ENCODE results near the gene EHMT1.

The EHMT1 gene

GRCh38 chr9:137581361-137582285 lies 37.2 kb upstream of the EHMT1 start:
- no peak for DNase-seq
- Histone ChIP-seq H3K36me3 (replicated peaks) (peaks cover 31% of the 10 kb centered on the region), H3K27me3 (replicated peaks) (no peaks in the 10 kb centered on the region), H3K4me3 (ENCODE audit: low read depth, low read length) (no peak overlapping the region), H3K27ac (no peak overlapping the region)
- in situ Hi-C loops (cut with HindIII; ENCODE audit: low pct_ligation_motif_present, low sequenced_read_pairs): no loop called here
- no peak for TF ChIP-seq CTCF (IDR thresholded peaks at IDR 0.05; ENCODE audit: low read depth, low read length, missing control alignments)

GRCh38 chr9:137582286-137582860 lies 36.4 kb upstream of the EHMT1 start:
- Histone ChIP-seq H3K27me3 (replicated peaks) (no peaks in the 10 kb centered on the region), H3K27ac (no peak overlapping the region), H3K4me3 (ENCODE audit: low read depth, low read length) (no peak overlapping the region), H3K36me3 (replicated peaks) (peaks cover 39% of the 10 kb centered on the region)
- DNase-seq: no peak
- TF ChIP-seq CTCF (IDR thresholded peaks at IDR 0.05; ENCODE audit: low read depth, low read length, missing control alignments): peak; percentile 43
- in situ Hi-C loops (cut with HindIII; ENCODE audit: low pct_ligation_motif_present, low sequenced_read_pairs): no loop called here

GRCh38 chr9:137583347-137583746 lies 35.5 kb upstream of the EHMT1 start:
- Histone ChIP-seq H3K4me3 (ENCODE audit: low read depth, low read length) (no peak overlapping the region), H3K27ac (no peak overlapping the region), H3K27me3 (replicated peaks) (no peaks in the 10 kb centered on the region), H3K36me3 (replicated peaks) (peaks cover 42% of the 10 kb centered on the region)
- in situ Hi-C loops (cut with HindIII; ENCODE audit: low pct_ligation_motif_present, low sequenced_read_pairs): no loop called here
- no peak for TF ChIP-seq CTCF (IDR thresholded peaks at IDR 0.05; ENCODE audit: low read depth, low read length, missing control alignments)
- DNase-seq: no peak

GRCh38 chr9:137583957-137584356 lies 34.8 kb upstream of the EHMT1 start:
- no peak overlapping the region for H3K27ac ChIP-seq
- DNase-seq: no peak
- H3K36me3 ChIP-seq (replicated peaks): peaks cover 42% of the 10 kb centered on the region
- no peak for TF ChIP-seq CTCF (IDR thresholded peaks at IDR 0.05; ENCODE audit: low read depth, low read length, missing control alignments)
- in situ Hi-C loops (cut with HindIII; ENCODE audit: low pct_ligation_motif_present, low sequenced_read_pairs): no loop called here
- H3K4me3 ChIP-seq (ENCODE audit: low read depth, low read length): no peak overlapping the region
- H3K27me3 ChIP-seq (replicated peaks): no peaks in the 10 kb centered on the region

- H3K36me3 ChIP-seq (replicated peaks): peaks cover 37% of the 10 kb centered on the region
- no peaks in the 10 kb centered on the region for H3K27me3 ChIP-seq (replicated peaks)
- H3K4me3 ChIP-seq (ENCODE audit: low read depth, low read length): no peak overlapping the region
- no peak for TF ChIP-seq CTCF (IDR thresholded peaks at IDR 0.05; ENCODE audit: low read depth, low read length, missing control alignments)
- no peak overlapping the region for H3K27ac ChIP-seq
- DNase-seq: no peak
- in situ Hi-C loops (cut with HindIII; ENCODE audit: low pct_ligation_motif_present, low sequenced_read_pairs): no loop called here
These were observed 32.0 kb upstream of the EHMT1 start for GRCh38 chr9:137586854-137587253.

Measured in brain microvascular endothelial cell (primary cell).